ENCODE measurements around the gene SLC40A1.

GRCh38 chr2:189580658-189581353 lies at the start of gene SLC40A1:
- TF ChIP-seq CTCF (IDR thresholded peaks at IDR 0.05) (peak in 1 of 3 experiments; percentile 1), POLR2A (IDR thresholded peaks at IDR 0.05) (peak; percentile 18)
